ENCODE measurements around the gene SRXN1. TPM values are rescaled to one million over a fixed set of nuclear protein-coding genes. Genes with fewer than 3 reads are reported as not detected.

SRXN1 gene
- total RNA-seq, 2 experiments from 2014 or later: 12.6 to 13.5 TPM

GRCh38 chr20:609371-609964 lies 43.5 kb downstream of the SRXN1 start:
- POLR2A ChIA-PET: no interaction called here
- no peak for DNase-seq
- Mint-ChIP-seq H3K27ac (no peak overlapping the region), H3K27me3 (peaks cover 43% of the 10 kb centered on the region), H3K4me3 (no peak overlapping the region), H3K36me3 (ENCODE audit: low read depth) (no peaks in the 10 kb centered on the region), H3K4me1 (peaks cover 6% of the 10 kb centered on the region), H3K9me3 (ENCODE audit: low read depth) (no peaks in the 10 kb centered on the region)
- CTCF ChIA-PET: no interaction called here
- no peak for ATAC-seq
- intact Hi-C loops (cut with DNase I, micrococcal nuclease): no loop called here

DNA sequence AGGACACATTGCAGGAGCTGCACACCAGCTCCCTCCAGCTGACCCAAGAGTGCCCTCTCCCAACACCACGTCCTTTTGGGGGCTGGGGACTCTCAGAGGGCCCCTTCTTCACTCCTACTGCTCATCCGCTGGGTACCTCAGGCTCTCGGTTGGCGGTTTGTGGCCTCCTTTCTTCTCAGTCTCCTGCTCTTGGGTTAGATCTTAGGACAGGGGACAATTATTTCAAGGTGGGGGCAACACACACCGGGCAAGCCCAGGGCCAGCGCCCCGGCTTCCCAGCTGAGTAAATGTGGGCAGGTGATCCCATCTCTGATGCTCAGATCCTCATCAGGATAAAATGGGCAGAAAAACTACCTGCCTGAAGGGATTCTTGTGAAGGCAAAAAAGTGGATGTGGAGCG lies 44.0 kb downstream of the SRXN1 start:
- H3K27me3 Mint-ChIP-seq: peaks cover 41% of the 10 kb centered on the region

DNA sequence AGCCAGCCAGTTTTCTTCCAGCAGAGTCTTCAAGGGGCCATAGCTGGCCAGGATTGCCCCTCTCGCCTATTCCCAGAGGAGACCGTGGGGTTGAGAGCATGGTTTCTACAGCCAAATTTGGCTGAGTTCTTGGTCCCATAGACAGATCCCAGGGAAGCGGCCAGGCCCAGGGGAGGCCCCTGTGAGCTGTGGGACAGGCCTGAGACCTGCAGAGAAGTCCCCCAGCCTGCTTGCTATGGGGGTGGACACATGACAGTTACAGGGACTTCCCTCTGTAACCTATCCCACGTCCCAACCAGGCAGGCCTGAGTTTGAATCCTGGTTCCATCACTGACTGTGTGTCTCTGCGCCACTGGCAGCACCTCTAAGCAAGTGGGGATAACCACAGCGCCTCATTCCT lies 45.5 kb downstream of the SRXN1 start:
- DNase-seq (no peak), ATAC-seq (no peak)
- Mint-ChIP-seq H3K27me3 (peaks cover 29% of the 10 kb centered on the region), H3K27ac (no peak overlapping the region), H3K4me3 (no peak overlapping the region), H3K4me1 (peaks cover 6% of the 10 kb centered on the region), H3K9me3 (ENCODE audit: low read depth) (no peaks in the 10 kb centered on the region), H3K36me3 (ENCODE audit: low read depth) (no peaks in the 10 kb centered on the region)
- intact Hi-C loops (cut with DNase I, micrococcal nuclease): no loop called here
- POLR2A ChIA-PET: no interaction called here
- CTCF ChIA-PET: no interaction called here

More for the DNA sequence above, 44.0 kb downstream of the SRXN1 start:
- Mint-ChIP-seq H3K9me3 (ENCODE audit: low read depth) (no peaks in the 10 kb centered on the region), H3K36me3 (ENCODE audit: low read depth) (no peaks in the 10 kb centered on the region), H3K27ac (no peak overlapping the region), H3K4me1 (peaks cover 6% of the 10 kb centered on the region), H3K4me3 (no peak overlapping the region)
- DNase-seq: no peak
- intact Hi-C loops (cut with DNase I, micrococcal nuclease): no loop called here
- POLR2A ChIA-PET: no interaction called here
- CTCF ChIA-PET: no interaction called here
- no peak for ATAC-seq

GRCh38 chr20:605237-605636 lies 47.8 kb downstream of the SRXN1 start:
- ATAC-seq (no peak), DNase-seq (no peak)
- Mint-ChIP-seq H3K4me3 (no peak overlapping the region), H3K36me3 (ENCODE audit: low read depth) (no peaks in the 10 kb centered on the region), H3K27ac (no peak overlapping the region), H3K27me3 (peaks cover 17% of the 10 kb centered on the region), H3K4me1 (no peaks in the 10 kb centered on the region), H3K9me3 (ENCODE audit: low read depth) (no peaks in the 10 kb centered on the region)
- intact Hi-C loops (cut with DNase I, micrococcal nuclease): no loop called here
- ChIA-PET CTCF (interaction anchor here (0.7 kb wide), 1 partner anchor 43 kb away, joined by 3 read pairs; no protein-coding TSS in a partner anchor), POLR2A (no interaction called here)

DNA sequence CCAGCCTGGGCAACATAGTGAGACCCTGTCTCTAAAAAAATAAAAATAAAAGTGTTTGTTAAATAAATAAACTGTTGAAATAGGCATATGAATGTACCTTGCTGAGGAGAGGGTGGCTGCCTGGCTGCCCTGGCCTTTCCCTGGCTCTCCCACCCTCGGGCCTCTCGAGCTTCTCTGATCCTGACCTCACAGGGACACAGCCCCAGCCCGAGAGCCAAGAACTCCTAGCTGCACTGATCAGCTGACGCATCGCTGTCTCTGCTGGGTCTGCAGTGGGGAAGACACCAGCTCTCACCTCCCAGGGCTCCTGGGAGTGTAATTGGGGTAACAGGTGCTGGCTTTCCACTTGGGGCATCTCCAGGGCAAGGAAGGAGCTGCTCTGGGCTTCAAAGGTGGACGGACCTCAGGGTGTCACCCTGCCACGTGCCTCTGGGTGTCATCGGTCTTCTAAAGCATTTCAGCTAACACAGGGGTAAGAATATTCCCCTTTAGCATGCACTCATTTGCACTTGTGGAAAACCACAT lies 49.8 kb downstream of the SRXN1 start:
- CTCF ChIA-PET: interaction anchor here (0.6 to 1.4 kb wide), 3 partner anchors 8 to 64 kb away, joined by 3 to 8 read pairs (median 3); no protein-coding TSS in a partner anchor
- H3K27ac Mint-ChIP-seq: no peak overlapping the region

DNA sequence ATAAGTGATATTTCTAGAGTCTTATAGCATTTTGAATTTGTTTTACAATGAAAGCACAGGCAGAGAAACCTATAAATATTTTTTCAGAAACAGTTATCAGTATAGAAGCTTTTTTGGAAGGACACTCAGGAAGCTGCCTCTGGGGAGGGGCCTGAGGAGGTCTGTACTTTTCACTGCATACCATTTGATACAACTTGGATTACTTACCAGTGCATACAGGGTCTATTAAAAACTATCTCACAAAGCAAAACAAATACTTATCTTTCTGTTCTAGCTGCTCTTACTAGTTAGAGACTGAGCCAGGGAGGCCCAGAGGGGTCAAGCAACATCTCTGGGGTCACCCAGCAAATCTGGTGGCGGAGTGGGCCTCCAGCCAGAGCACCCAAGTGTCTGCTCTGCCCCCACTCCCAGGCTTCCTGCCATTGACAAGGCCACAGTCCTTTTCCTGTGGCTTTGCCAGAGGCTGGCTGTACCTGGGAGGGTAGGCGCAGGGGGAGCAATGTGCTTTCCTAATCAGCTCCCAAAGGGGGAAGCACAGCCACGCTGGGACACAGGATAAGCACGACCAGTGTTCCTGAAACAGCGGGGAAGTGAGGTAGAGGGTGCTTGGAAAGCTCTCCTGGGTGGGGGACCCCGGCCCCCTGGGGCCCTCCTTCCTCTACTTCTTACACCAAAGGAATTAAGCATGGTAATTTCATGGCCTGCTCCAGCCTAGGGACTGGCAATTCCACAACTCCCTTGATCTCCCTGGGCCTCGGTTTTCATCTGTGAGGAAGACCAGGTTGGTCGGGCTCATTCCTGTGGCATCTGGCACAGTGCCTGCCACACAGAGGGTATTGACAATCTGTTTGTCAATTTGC lies 50.7 kb downstream of the SRXN1 start:
- H3K36me3 Mint-ChIP-seq (ENCODE audit: low read depth): no peaks in the 10 kb centered on the region
- ChIA-PET POLR2A (no interaction called here), CTCF (interaction anchor here (0.6 to 1.4 kb wide), 3 partner anchors 9 to 162 kb away, joined by 3 to 8 read pairs (median 5); no protein-coding TSS in a partner anchor)
- H3K9me3 Mint-ChIP-seq (ENCODE audit: low read depth): no peaks in the 10 kb centered on the region
- DNase-seq: no peak
- no peak overlapping the region for H3K4me3 Mint-ChIP-seq
- H3K27ac Mint-ChIP-seq: no peak overlapping the region
- ATAC-seq: no peak
- H3K4me1 Mint-ChIP-seq: no peaks in the 10 kb centered on the region
- intact Hi-C loops (cut with DNase I, micrococcal nuclease): no loop called here
- H3K27me3 Mint-ChIP-seq: peaks cover 5% of the 10 kb centered on the region

More for the DNA sequence above, 49.8 kb downstream of the SRXN1 start:
- ATAC-seq (no peak), DNase-seq (no peak)
- Mint-ChIP-seq H3K4me3 (no peak overlapping the region), H3K36me3 (ENCODE audit: low read depth) (no peaks in the 10 kb centered on the region), H3K4me1 (no peaks in the 10 kb centered on the region), H3K9me3 (ENCODE audit: low read depth) (no peaks in the 10 kb centered on the region), H3K27me3 (peaks cover 8% of the 10 kb centered on the region)
- POLR2A ChIA-PET: no interaction called here
- intact Hi-C loops (cut with DNase I, micrococcal nuclease): no loop called here

- no peak for DNase-seq
- no peaks in the 10 kb centered on the region for H3K36me3 Mint-ChIP-seq (ENCODE audit: low read depth)
- H3K9me3 Mint-ChIP-seq (ENCODE audit: low read depth): no peaks in the 10 kb centered on the region
- H3K4me1 Mint-ChIP-seq: no peaks in the 10 kb centered on the region
- POLR2A ChIA-PET: no interaction called here
- no peak overlapping the region for H3K4me3 Mint-ChIP-seq
- no peak overlapping the region for H3K27ac Mint-ChIP-seq
- intact Hi-C loops (cut with DNase I, micrococcal nuclease): no loop called here
- ATAC-seq: no peak
- CTCF ChIA-PET: interaction anchor here (0.7 kb wide), 1 partner anchor 67 kb away, joined by 3 read pairs; no protein-coding TSS in a partner anchor
- peaks cover 3% of the 10 kb centered on the region for H3K27me3 Mint-ChIP-seq
Measured at GRCh38 chr20:600736-601135, 52.3 kb downstream of the SRXN1 start.

DNA sequence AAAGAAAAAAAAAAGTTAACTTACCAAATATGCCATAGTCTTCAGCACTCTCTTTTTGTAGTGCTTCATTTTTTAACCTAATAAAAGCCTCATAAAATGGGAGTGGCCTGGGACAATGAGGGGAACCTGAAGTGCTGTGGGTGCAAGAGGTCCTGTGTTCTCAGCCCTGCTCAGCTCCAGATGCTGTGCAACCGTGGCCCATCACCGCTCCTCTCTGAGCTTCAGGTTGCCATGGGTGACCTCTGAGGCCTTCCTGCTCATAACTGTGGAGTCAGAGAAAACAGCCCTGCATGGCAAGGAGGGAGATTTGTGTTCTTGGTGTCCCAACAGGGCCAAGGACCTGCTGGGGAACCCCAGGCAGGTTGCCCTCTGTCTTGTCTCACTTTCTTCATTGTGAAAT lies 52.9 kb downstream of the SRXN1 start:
- Mint-ChIP-seq H3K4me1 (no peaks in the 10 kb centered on the region), H3K4me3 (no peak overlapping the region), H3K36me3 (ENCODE audit: low read depth) (no peaks in the 10 kb centered on the region), H3K27ac (no peak overlapping the region), H3K27me3 (peaks cover 3% of the 10 kb centered on the region), H3K9me3 (ENCODE audit: low read depth) (no peaks in the 10 kb centered on the region)
- ChIA-PET POLR2A (no interaction called here), CTCF (no interaction called here)
- no peak for ATAC-seq
- no peak for DNase-seq
- intact Hi-C loops (cut with DNase I, micrococcal nuclease): no loop called here

- CTCF ChIA-PET: interaction anchor here (1.5 kb wide), 1 partner anchor 36 kb away, joined by 5 read pairs; no protein-coding TSS in a partner anchor
- Mint-ChIP-seq H3K27ac (no peak overlapping the region), H3K27me3 (peaks cover 6% of the 10 kb centered on the region), H3K4me1 (no peaks in the 10 kb centered on the region), H3K4me3 (no peak overlapping the region), H3K36me3 (ENCODE audit: low read depth) (no peaks in the 10 kb centered on the region), H3K9me3 (ENCODE audit: low read depth) (no peaks in the 10 kb centered on the region)
- DNase-seq: no peak
- POLR2A ChIA-PET: no interaction called here
- no peak for ATAC-seq
- intact Hi-C loops (cut with DNase I, micrococcal nuclease): no loop called here
Measured at GRCh38 chr20:598133-598850, 54.7 kb downstream of the SRXN1 start.

DNA sequence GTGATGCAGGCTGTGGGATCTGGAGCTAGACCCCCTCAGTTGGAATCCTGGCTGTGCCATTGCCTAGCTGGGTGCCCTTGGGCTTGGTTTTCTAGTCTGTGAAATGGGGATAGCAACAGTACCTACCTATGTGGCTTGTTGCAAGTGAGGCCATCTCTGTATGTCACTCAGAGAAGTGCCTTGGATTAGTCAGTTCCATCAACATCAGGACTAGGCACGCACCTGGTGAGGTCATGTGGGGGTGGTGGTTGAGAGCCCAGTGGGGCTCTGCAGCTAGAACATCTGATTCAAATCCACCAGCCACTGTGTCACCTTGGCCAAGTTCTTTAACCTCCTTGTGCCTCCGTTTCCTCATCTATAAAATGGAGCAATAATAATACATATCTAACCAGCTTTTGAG lies 55.4 kb downstream of the SRXN1 start:
- no peak for ATAC-seq
- CTCF ChIA-PET: interaction anchor here (1.5 kb wide), 1 partner anchor 35 kb away, joined by 5 read pairs; no protein-coding TSS in a partner anchor
- Mint-ChIP-seq H3K4me3 (no peak overlapping the region), H3K9me3 (ENCODE audit: low read depth) (no peaks in the 10 kb centered on the region), H3K36me3 (ENCODE audit: low read depth) (no peaks in the 10 kb centered on the region), H3K27me3 (peaks cover 6% of the 10 kb centered on the region), H3K27ac (no peak overlapping the region), H3K4me1 (no peaks in the 10 kb centered on the region)
- DNase-seq: no peak
- POLR2A ChIA-PET: no interaction called here
- intact Hi-C loops (cut with DNase I, micrococcal nuclease): no loop called here

Data from activated CD4-positive, alpha-beta T cell treated with anti-CD3 and anti-CD28 coated beads for 36 hours (primary cell).